SK-N-SH treated with all-trans-retinoic acid at 6 μM for 48 hours (cell line): ENCODE results near the gene PVRIG.

ENCODE experiments used
- ESRRG ChIP-seq: fragments of 250-450 bp; sonication (Bioruptor Pico); IDR thresholded peaks from 2 replicates; pipeline ENCODE4 v1.6.1; 2021; ENCODE audit warnings: mild to moderate bottlenecking
- PATZ1 ChIP-seq: fragments of 250-450 bp; sonication (Bioruptor Pico); IDR thresholded peaks from 2 replicates; pipeline ENCODE4 v1.8.0; 2020; ENCODE audit warnings: mild to moderate bottlenecking, moderate library complexity, borderline replicate concordance
- RARB ChIP-seq: fragments of 250-450 bp; sonication (Bioruptor Pico); IDR thresholded peaks from 2 replicates; pipeline ENCODE4 v1.8.0; 2021; ENCODE audit warnings: mild to moderate bottlenecking, moderate library complexity
- SNAI2 ChIP-seq: fragments of 250-450 bp; sonication (Bioruptor Pico); IDR thresholded peaks from 2 replicates; pipeline ENCODE4 v1.5.0; 2020; ENCODE audit warnings: mild to moderate bottlenecking, moderate library complexity
- ZFP30 ChIP-seq: fragments of 450-650 bp; formaldehyde crosslinking; IDR thresholded peaks from 2 replicates; pipeline ENCODE4 v1.5.0; 2022; ENCODE audit warnings: mild to moderate bottlenecking, moderate library complexity
- ZNF70 ChIP-seq: fragments of 450-650 bp; formaldehyde crosslinking; IDR thresholded peaks from 2 replicates; pipeline ENCODE4 v1.5.0; 2020; ENCODE audit warnings: mild to moderate bottlenecking, moderate library complexity

GRCh38 chr7:100209493-100209892 lies 10.3 kb upstream of the PVRIG start:
- no peak for TF ChIP-seq SNAI2
- no peak for TF ChIP-seq PATZ1 (CRISPR knock-in tag)
- no peak for TF ChIP-seq ZNF70 (CRISPR knock-in tag)
- no peak for TF ChIP-seq ZFP30
- TF ChIP-seq RARB (CRISPR knock-in tag), result no peak
- TF ChIP-seq ESRRG, result no peak
